H9 (cell line): ENCODE results near the gene SEMA4A. TPM values are rescaled to one million over a fixed set of nuclear protein-coding genes. Genes with fewer than 3 reads are reported as not detected.

ENCODE experiments used
- DNase-seq: peaks from one replicate; pipeline ENCODE4 v3.0.0-alpha.2; 2017
- H2AFZ ChIP-seq: one replicate; pipeline ENCODE4 v1.6.1; 2013; ENCODE audit warnings: mild to moderate bottlenecking, low read length, control low read depth, moderate library complexity
- H2AK5ac ChIP-seq: 2 replicates; pipeline ENCODE4 v1.6.1; 2013; ENCODE audit warnings: low read length, control low read depth, mixed read lengths; ENCODE audit not compliant: insufficient read length
- H2BK120ac ChIP-seq: one replicate; pipeline ENCODE4 v1.6.1; 2013; ENCODE audit warnings: low read depth, mild to moderate bottlenecking, low read length, control low read depth, inconsistent platforms; ENCODE audit not compliant: poor library complexity, severe bottlenecking
- H2BK12ac ChIP-seq: 2 replicates; pipeline ENCODE4 v1.6.1; 2013; ENCODE audit warnings: low read length, control low read depth, mixed read lengths, low read depth; ENCODE audit not compliant: insufficient read length
- H2BK15ac ChIP-seq: 2 replicates; pipeline ENCODE4 v1.6.1; 2013; ENCODE audit warnings: low read depth, low read length, control low read depth
- H2BK20ac ChIP-seq: one replicate; pipeline ENCODE4 v1.6.1; 2013; ENCODE audit warnings: low read depth, mild to moderate bottlenecking, low read length, control low read depth, inconsistent platforms; ENCODE audit not compliant: poor library complexity, severe bottlenecking
- H2BK5ac ChIP-seq: 2 replicates; pipeline ENCODE4 v1.6.1; 2013; ENCODE audit warnings: low read length, control low read depth, mixed read lengths; ENCODE audit not compliant: insufficient read length
- H3K14ac ChIP-seq: 2 replicates; pipeline ENCODE4 v1.6.1; 2013; ENCODE audit warnings: low read length, control low read depth; ENCODE audit not compliant: insufficient read depth
- H3K18ac ChIP-seq: 2 replicates; pipeline ENCODE4 v1.6.1; 2013; ENCODE audit warnings: low read depth, mild to moderate bottlenecking, mixed read lengths, low read length, control low read depth; ENCODE audit not compliant: insufficient read length
- H3K23ac ChIP-seq: 2 replicates; pipeline ENCODE4 v1.6.1; 2013; ENCODE audit warnings: low read length, control low read depth, mixed read lengths, low read depth; ENCODE audit not compliant: insufficient read length
- H3K23me2 ChIP-seq: 2 replicates; pipeline ENCODE4 v1.6.1; 2013; ENCODE audit warnings: low read depth, mild to moderate bottlenecking, mixed read lengths, low read length, control low read depth; ENCODE audit not compliant: insufficient read length, poor library complexity, severe bottlenecking
- H3K27ac ChIP-seq: 2 replicates; pipeline ENCODE4 v1.5.1; 2013; ENCODE audit warnings: low read length, control low read depth, mixed read lengths, low read depth; ENCODE audit not compliant: insufficient read length
- H3K27me3 ChIP-seq: 2 replicates; pipeline ENCODE4 v1.6.1; 2013; ENCODE audit warnings: low read length, control low read depth, inconsistent platforms; ENCODE audit not compliant: insufficient read depth
- H3K4ac ChIP-seq: 2 replicates; pipeline ENCODE4 v1.6.1; 2013; ENCODE audit warnings: low read depth, mild to moderate bottlenecking, control low read depth, inconsistent platforms, low read length, moderate library complexity
- H3K4me1 ChIP-seq: 2 replicates; pipeline ENCODE4 v1.6.1; 2013; ENCODE audit warnings: low read length, control low read depth, inconsistent platforms; ENCODE audit not compliant: insufficient read depth
- H3K4me2 ChIP-seq: 2 replicates; pipeline ENCODE4 v1.6.1; 2013; ENCODE audit warnings: low read length, control low read depth, mixed read lengths; ENCODE audit not compliant: insufficient read length, insufficient read depth
- H3K56ac ChIP-seq: 2 replicates; pipeline ENCODE4 v1.6.1; 2013; ENCODE audit warnings: low read depth, mild to moderate bottlenecking, mixed read lengths, low read length, control low read depth; ENCODE audit not compliant: insufficient read length
- H3K79me1 ChIP-seq: 2 replicates; pipeline ENCODE4 v1.6.1; 2013; ENCODE audit warnings: low read depth, mild to moderate bottlenecking, moderate library complexity, low read length, control low read depth, inconsistent platforms; ENCODE audit not compliant: insufficient read depth, poor library complexity, severe bottlenecking
- H3K79me2 ChIP-seq: 2 replicates; pipeline ENCODE4 v1.6.1; 2013; ENCODE audit warnings: low read length, control low read depth, inconsistent platforms; ENCODE audit not compliant: insufficient read depth
- H3K9ac ChIP-seq: 2 replicates; pipeline ENCODE4 v1.6.1; 2013; ENCODE audit warnings: low read length, control low read depth, mixed read lengths; ENCODE audit not compliant: insufficient read length; ENCODE audit errors: extremely low read depth
- H3K9me3 ChIP-seq: one replicate; pipeline ENCODE4 v1.6.1; 2013; ENCODE audit warnings: low read depth, low read length, inconsistent platforms; ENCODE audit not compliant: control insufficient read depth
- H3T11ph ChIP-seq: one replicate; pipeline ENCODE4 v1.6.1; 2013; ENCODE audit warnings: mild to moderate bottlenecking, low read length, control low read depth, inconsistent platforms
- H4K20me1 ChIP-seq: one replicate; pipeline ENCODE4 v1.6.1; 2013; ENCODE audit not compliant: control insufficient read depth, insufficient read length, insufficient read depth
- H4K5ac ChIP-seq: 2 replicates; pipeline ENCODE4 v1.6.1; 2013; ENCODE audit warnings: low read depth, mild to moderate bottlenecking, mixed read lengths, low read length, control low read depth; ENCODE audit not compliant: insufficient read length
- H4K8ac ChIP-seq: replicated peaks from 2 replicates; pipeline ENCODE4 v1.6.1; 2013; ENCODE audit warnings: low read length, control low read depth, mixed read lengths, low read depth; ENCODE audit not compliant: insufficient read length
- H4K91ac ChIP-seq: 2 replicates; pipeline ENCODE4 v1.6.1; 2013; ENCODE audit warnings: low read depth, mild to moderate bottlenecking, moderate library complexity, mixed read lengths, low read length, control low read depth; ENCODE audit not compliant: insufficient read length
- H3K27ac Mint-ChIP-seq, 3 experiments: 2 replicates in 2 of 3; 3 replicates in 1 of 3; pipeline ENCODE4 v1.8.0; 2020 to 2021; ENCODE audit warnings: mixed read lengths in 3 of 3, mild to moderate bottlenecking in 1 of 3, moderate library complexity in 1 of 3
- H3K27me3 Mint-ChIP-seq: 2 replicates; pipeline ENCODE4 v1.8.0; 2021; ENCODE audit warnings: low read depth, mild to moderate bottlenecking, moderate library complexity, mixed read lengths
- H3K36me3 Mint-ChIP-seq, 3 experiments: 2 replicates in 2 of 3; 3 replicates in 1 of 3; pipeline ENCODE4 v1.8.0; 2020 to 2021; ENCODE audit warnings: low read depth in 3 of 3, mixed read lengths in 3 of 3; ENCODE audit not compliant: insufficient read depth in 1 of 3
- H3K4me1 Mint-ChIP-seq, 2 experiments: 2 replicates each; pipeline ENCODE4 v1.8.0; 2020; ENCODE audit warnings: mixed read lengths in 2 of 2
- H3K4me3 Mint-ChIP-seq, 2 experiments: 2 replicates in 1 of 2; 3 replicates in 1 of 2; pipeline ENCODE4 v1.8.0; 2020 to 2021; ENCODE audit warnings: mild to moderate bottlenecking in 2 of 2, mixed read lengths in 2 of 2, moderate library complexity in 1 of 2
- H3K9me3 Mint-ChIP-seq, 2 experiments: 2 replicates in 1 of 2; 3 replicates in 1 of 2; pipeline ENCODE4 v1.8.0; 2020; ENCODE audit warnings: mild to moderate bottlenecking in 2 of 2, mixed read lengths in 2 of 2, moderate library complexity in 1 of 2
- WGBS: extraction: QIAGEN DNeasy Blood & Tissue Kit; methylation state at CpG from one replicate; pipeline ENCODE4 v1.1.7; 2013; ENCODE audit warnings: missing lambda C conversion rate, low lambda C conversion rate, mixed read lengths; ENCODE audit not compliant: insufficient read length; ENCODE audit errors: extremely low coverage; 5-methylcytosine and 5-hydroxymethylcytosine counted together
- total RNA-seq: library from RNA; stranded (reverse); gene quantifications from 2 replicates; pipeline ENCODE4 v1.2.1, GENCODE V29; 2021
- TF ChIP-seq, protein P1 (sequence below): fragments of 200-600 bp; sonication (generic); conservative IDR thresholded peaks from 3 replicates; pipeline ENCODE4 v1.8.0; 2021; ENCODE audit warnings: antibody characterized with exemption, mild to moderate bottlenecking

Gene SEMA4A
- total RNA-seq, 1 experiment from 2014 or later: 11.1 TPM

DNA sequence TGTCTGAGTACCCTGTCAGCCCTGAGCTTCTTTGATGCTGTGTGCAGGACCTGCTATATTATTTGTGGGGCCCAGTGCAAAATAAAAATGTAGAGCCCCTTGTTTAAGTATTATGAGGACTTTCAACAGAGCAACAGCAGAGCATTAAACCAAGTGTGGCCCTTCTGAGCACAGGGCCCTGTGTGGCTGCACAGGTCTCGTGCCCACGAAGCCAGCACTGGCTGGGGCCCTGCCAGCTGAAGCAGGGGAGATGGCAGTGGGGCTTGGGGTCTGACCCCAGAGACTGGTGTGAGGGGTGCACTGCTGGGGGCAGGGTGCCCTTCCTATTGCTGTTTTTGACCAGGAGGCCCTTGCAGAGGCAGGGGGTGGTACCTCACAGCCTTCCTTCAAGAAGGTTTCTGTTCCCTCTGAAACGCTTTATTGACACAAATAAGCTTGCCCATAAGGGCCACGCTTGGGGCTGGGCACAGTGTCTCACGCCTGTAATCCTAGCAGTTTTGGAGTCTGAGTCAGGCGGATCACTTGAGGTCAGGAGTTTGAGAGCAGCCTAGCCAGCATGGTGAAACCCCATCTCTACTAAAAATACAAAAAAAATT is 2.2 kb upstream of the SEMA4A start:
- H2BK12ac ChIP-seq: no peak overlapping the region
- no peak overlapping the region for H2BK15ac ChIP-seq
- H3K56ac ChIP-seq: no peak overlapping the region
- H3K79me2 ChIP-seq: no peaks in the 10 kb centered on the region
- no peak overlapping the region for H3K4ac ChIP-seq
- peaks cover 66 to 73% of the 10 kb centered on the region in 2 experiments for H3K4me1 Mint-ChIP-seq
- no peak overlapping the region for H3K14ac ChIP-seq
- no peak overlapping the region for H2AFZ ChIP-seq
- no peak overlapping the region for H3K27ac ChIP-seq
- H3K4me2 ChIP-seq: no peak overlapping the region
- H3K9ac ChIP-seq: no peak overlapping the region
- H3K27ac Mint-ChIP-seq: no peak overlapping the region
- H2AK5ac ChIP-seq: no peak overlapping the region
- TF ChIP-seq, protein P1, sequence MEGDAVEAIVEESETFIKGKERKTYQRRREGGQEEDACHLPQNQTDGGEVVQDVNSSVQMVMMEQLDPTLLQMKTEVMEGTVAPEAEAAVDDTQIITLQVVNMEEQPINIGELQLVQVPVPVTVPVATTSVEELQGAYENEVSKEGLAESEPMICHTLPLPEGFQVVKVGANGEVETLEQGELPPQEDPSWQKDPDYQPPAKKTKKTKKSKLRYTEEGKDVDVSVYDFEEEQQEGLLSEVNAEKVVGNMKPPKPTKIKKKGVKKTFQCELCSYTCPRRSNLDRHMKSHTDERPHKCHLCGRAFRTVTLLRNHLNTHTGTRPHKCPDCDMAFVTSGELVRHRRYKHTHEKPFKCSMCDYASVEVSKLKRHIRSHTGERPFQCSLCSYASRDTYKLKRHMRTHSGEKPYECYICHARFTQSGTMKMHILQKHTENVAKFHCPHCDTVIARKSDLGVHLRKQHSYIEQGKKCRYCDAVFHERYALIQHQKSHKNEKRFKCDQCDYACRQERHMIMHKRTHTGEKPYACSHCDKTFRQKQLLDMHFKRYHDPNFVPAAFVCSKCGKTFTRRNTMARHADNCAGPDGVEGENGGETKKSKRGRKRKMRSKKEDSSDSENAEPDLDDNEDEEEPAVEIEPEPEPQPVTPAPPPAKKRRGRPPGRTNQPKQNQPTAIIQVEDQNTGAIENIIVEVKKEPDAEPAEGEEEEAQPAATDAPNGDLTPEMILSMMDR: no peak
- no peak overlapping the region for H2BK5ac ChIP-seq
- H3K27me3 Mint-ChIP-seq: no peaks in the 10 kb centered on the region
- no peak for DNase-seq
- H3K23ac ChIP-seq: no peak overlapping the region
- H3K9me3 Mint-ChIP-seq: no peaks in the 10 kb centered on the region
- no peak overlapping the region for H2BK120ac ChIP-seq
- H3K4me1 ChIP-seq: peaks cover 27% of the 10 kb centered on the region
- H3K18ac ChIP-seq: no peak overlapping the region
- H4K20me1 ChIP-seq: no peaks in the 10 kb centered on the region
- no peaks in the 10 kb centered on the region for H3K9me3 ChIP-seq
- WGBS: no CpG with 5 or more reads among the region's 6 CpGs
- H3K36me3 Mint-ChIP-seq: peaks cover 0 to 2% (median 0%) of the 10 kb centered on the region in 3 experiments; a peak in 1 of 7 replicates
- H3K27me3 ChIP-seq: no peaks in the 10 kb centered on the region
- H3K23me2 ChIP-seq: no peaks in the 10 kb centered on the region
- H2BK20ac ChIP-seq: no peak overlapping the region
- H3K4me3 Mint-ChIP-seq: no peak overlapping the region; a peak in 1 of 5 replicates
- H4K5ac ChIP-seq: no peak overlapping the region
- no peak overlapping the region for H3T11ph ChIP-seq
- no peak overlapping the region for H4K8ac ChIP-seq
- no peak overlapping the region for H4K91ac ChIP-seq
- H3K79me1 ChIP-seq: no peaks in the 10 kb centered on the region
